Neural progenitor cell (in vitro differentiated cells): ENCODE measurements around the gene COMMD1. TPM values are rescaled to one million over a fixed set of nuclear protein-coding genes. Genes with fewer than 3 reads are reported as not detected.

Experiments
- DNase-seq: peaks from one replicate; pipeline ENCODE4 v3.0.0-alpha.2; 2016; ENCODE audit warnings: low spot score
- H2AFZ ChIP-seq: fragments of 200-600 bp; sonication (generic); replicated peaks from 2 replicates; pipeline ENCODE4 v1.6.1; 2016; ENCODE audit warnings: antibody characterized with exemption
- H3F3A ChIP-seq: fragments of 200-600 bp; sonication (generic); 2 replicates; pipeline ENCODE4 v1.6.1; 2016; ENCODE audit warnings: antibody characterized with exemption, low read depth
- H3K27ac ChIP-seq: fragments of 200-600 bp; sonication (generic); 2 replicates; pipeline ENCODE4 v1.5.1; 2016; ENCODE audit warnings: mild to moderate bottlenecking
- H3K27me3 ChIP-seq: fragments of 200-600 bp; sonication (generic); 2 replicates; pipeline ENCODE4 v1.6.1; 2016; ENCODE audit warnings: mild to moderate bottlenecking, moderate library complexity
- H3K36me3 ChIP-seq: fragments of 200-600 bp; sonication (generic); 2 replicates; pipeline ENCODE4 v1.5.1; 2016
- H3K4me1 ChIP-seq: fragments of 200-600 bp; sonication (generic); 2 replicates; pipeline ENCODE4 v1.6.1; 2016; ENCODE audit warnings: mixed run types
- H3K4me2 ChIP-seq: fragments of 200-600 bp; sonication (generic); 2 replicates; pipeline ENCODE4 v1.6.1; 2016
- H3K4me3 ChIP-seq: fragments of 200-600 bp; sonication (generic); 2 replicates; pipeline ENCODE4 v1.5.1; 2016
- H3K79me2 ChIP-seq: fragments of 200-600 bp; sonication (generic); 2 replicates; pipeline ENCODE4 v1.6.1; 2016; ENCODE audit warnings: low read depth
- H3K9ac ChIP-seq: fragments of 200-600 bp; sonication (generic); 2 replicates; pipeline ENCODE4 v1.6.1; 2016
- H3K9me3 ChIP-seq: fragments of 200-600 bp; sonication (generic); 2 replicates; pipeline ENCODE4 v1.5.1; 2016; ENCODE audit warnings: low read depth
- H4K20me1 ChIP-seq: fragments of 200-600 bp; sonication (generic); 2 replicates; pipeline ENCODE4 v1.6.1; 2016; ENCODE audit warnings: low read depth
- H3K27ac Mint-ChIP-seq: 3 replicates; pipeline ENCODE4 v1.8.0; 2021; ENCODE audit warnings: mixed read lengths
- H3K27me3 Mint-ChIP-seq: 2 replicates; pipeline ENCODE4 v1.8.0; 2022; ENCODE audit warnings: low read depth, mild to moderate bottlenecking, inconsistent platforms, moderate library complexity, mixed read lengths; ENCODE audit not compliant: insufficient read depth
- H3K36me3 Mint-ChIP-seq: 3 replicates; pipeline ENCODE4 v1.8.0; 2021; ENCODE audit warnings: mixed read lengths
- H3K4me1 Mint-ChIP-seq: 3 replicates; pipeline ENCODE4 v1.8.0; 2021; ENCODE audit warnings: mixed read lengths
- H3K4me3 Mint-ChIP-seq: 3 replicates; pipeline ENCODE4 v1.8.0; 2021; ENCODE audit warnings: mild to moderate bottlenecking, moderate library complexity, mixed read lengths
- H3K9me3 Mint-ChIP-seq: 3 replicates; pipeline ENCODE4 v1.8.0; 2020; ENCODE audit warnings: mixed read lengths
- EZH2 ChIP-seq: fragments of 200-600 bp; sonication (generic); IDR thresholded peaks from 2 replicates; pipeline ENCODE4 v1.6.1; 2017; ENCODE audit warnings: antibody characterized with exemption, mild to moderate bottlenecking, moderate library complexity
- EZH2phosphoT487 ChIP-seq: fragments of 200-600 bp; sonication (generic); IDR thresholded peaks from 2 replicates; pipeline ENCODE4 v1.6.1; 2017; ENCODE audit warnings: antibody characterized with exemption
- total RNA-seq: library from RNA; depleted of rRNA; stranded (reverse); fragments of >200 nt; gene quantifications from 2 replicates; pipeline ENCODE4 v1.2.3, GENCODE V29; 2015; ENCODE audit warnings: low replicate concordance
- TF ChIP-seq, protein P1 (sequence below): fragments of 200-600 bp; sonication (generic); IDR thresholded peaks from 2 replicates; pipeline ENCODE4 v1.5.1; 2017; ENCODE audit warnings: antibody characterized with exemption, mild to moderate bottlenecking

COMMD1 gene
- total RNA-seq, 1 donor from 2014 or later: 26.7 TPM

- peaks cover 2% of the 10 kb centered on the region for H3K27me3 Mint-ChIP-seq
- H3K27ac Mint-ChIP-seq: peak within 1 kb of the TSS; percentile 100
- peaks cover 8% of the 10 kb centered on the region for H3K36me3 ChIP-seq
- peaks cover 40% of the 10 kb centered on the region for H4K20me1 ChIP-seq
- H3K4me2 ChIP-seq: peak within 1 kb of the TSS; percentile 88
- no peak for TF ChIP-seq EZH2phosphoT487
- no peak for TF ChIP-seq EZH2
- TF ChIP-seq, protein P1, sequence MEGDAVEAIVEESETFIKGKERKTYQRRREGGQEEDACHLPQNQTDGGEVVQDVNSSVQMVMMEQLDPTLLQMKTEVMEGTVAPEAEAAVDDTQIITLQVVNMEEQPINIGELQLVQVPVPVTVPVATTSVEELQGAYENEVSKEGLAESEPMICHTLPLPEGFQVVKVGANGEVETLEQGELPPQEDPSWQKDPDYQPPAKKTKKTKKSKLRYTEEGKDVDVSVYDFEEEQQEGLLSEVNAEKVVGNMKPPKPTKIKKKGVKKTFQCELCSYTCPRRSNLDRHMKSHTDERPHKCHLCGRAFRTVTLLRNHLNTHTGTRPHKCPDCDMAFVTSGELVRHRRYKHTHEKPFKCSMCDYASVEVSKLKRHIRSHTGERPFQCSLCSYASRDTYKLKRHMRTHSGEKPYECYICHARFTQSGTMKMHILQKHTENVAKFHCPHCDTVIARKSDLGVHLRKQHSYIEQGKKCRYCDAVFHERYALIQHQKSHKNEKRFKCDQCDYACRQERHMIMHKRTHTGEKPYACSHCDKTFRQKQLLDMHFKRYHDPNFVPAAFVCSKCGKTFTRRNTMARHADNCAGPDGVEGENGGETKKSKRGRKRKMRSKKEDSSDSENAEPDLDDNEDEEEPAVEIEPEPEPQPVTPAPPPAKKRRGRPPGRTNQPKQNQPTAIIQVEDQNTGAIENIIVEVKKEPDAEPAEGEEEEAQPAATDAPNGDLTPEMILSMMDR: no peak
- peaks cover 63% of the 10 kb centered on the region for H3K79me2 ChIP-seq
- H3K4me1 ChIP-seq: peaks cover 8% of the 10 kb centered on the region
- peak within 1 kb of the TSS; percentile 99 for H3K27ac ChIP-seq
- DNase-seq: peak; percentile 92
- no peaks in the 10 kb centered on the region for H3K9me3 Mint-ChIP-seq
- H3K27me3 ChIP-seq: no peaks in the 10 kb centered on the region
- peak within 1 kb of the TSS; percentile 92 for H2AFZ ChIP-seq
- peaks cover 11% of the 10 kb centered on the region for H3F3A ChIP-seq
- peak within 1 kb of the TSS; percentile 99 for H3K4me3 Mint-ChIP-seq
- H3K9ac ChIP-seq: peak within 1 kb of the TSS; percentile 99
- H3K4me1 Mint-ChIP-seq: peaks cover 22% of the 10 kb centered on the region
- peaks cover 19% of the 10 kb centered on the region for H3K36me3 Mint-ChIP-seq
- H3K9me3 ChIP-seq: no peaks in the 10 kb centered on the region
- peak within 1 kb of the TSS; percentile 77 for H3K4me3 ChIP-seq
These were observed 17.0 kb upstream of the COMMD1 start, which contains the start of gene CCT4 for GRCh38 chr2:61888267-61889055. CCT4 (minus strand) TSS chr2:61888656; CDS start chr2:61888507, 149 bp downstream.

DNA sequence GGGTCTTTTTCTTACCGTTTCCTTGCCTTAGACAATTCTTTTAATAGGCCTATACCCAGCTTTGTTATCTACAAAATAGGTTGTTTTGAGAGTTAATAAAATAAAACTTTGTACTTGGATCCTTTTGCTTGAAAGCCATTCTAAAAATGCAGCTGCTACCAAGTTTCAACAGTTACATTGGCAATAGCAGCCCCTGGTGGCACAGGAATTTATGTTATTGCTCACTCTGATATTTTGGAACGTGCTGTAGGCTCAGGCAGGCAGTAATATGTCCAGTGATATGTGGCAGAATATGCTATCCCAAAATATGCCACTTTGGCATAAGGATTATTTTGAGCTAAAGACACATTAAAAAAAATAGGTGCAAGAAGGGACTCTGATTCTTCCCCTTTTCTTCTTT, 6.7 kb upstream of the COMMD1 start:
- H3K36me3 ChIP-seq: no peaks in the 10 kb centered on the region
- DNase-seq: no peak
- no peak overlapping the region for H3K27ac ChIP-seq
- Mint-ChIP-seq H3K27me3 (peaks cover 4% of the 10 kb centered on the region), H3K36me3 (no peaks in the 10 kb centered on the region), H3K4me3 (no peak overlapping the region), H3K4me1 (no peaks in the 10 kb centered on the region), H3K9me3 (no peaks in the 10 kb centered on the region), H3K27ac (no peak overlapping the region)
- no peak overlapping the region for H2AFZ ChIP-seq
- H3K4me2 ChIP-seq: no peak overlapping the region
- no peaks in the 10 kb centered on the region for H3F3A ChIP-seq
- H3K4me1 ChIP-seq: no peaks in the 10 kb centered on the region
- no peaks in the 10 kb centered on the region for H4K20me1 ChIP-seq
- no peak overlapping the region for H3K4me3 ChIP-seq
- H3K9me3 ChIP-seq: no peaks in the 10 kb centered on the region
- TF ChIP-seq, protein P1: peak; percentile 40
- TF ChIP-seq EZH2 (no peak), EZH2phosphoT487 (no peak)
- no peaks in the 10 kb centered on the region for H3K79me2 ChIP-seq
- no peak overlapping the region for H3K9ac ChIP-seq
- no peaks in the 10 kb centered on the region for H3K27me3 ChIP-seq

GRCh38 chr2:61900281-61900680, 5.2 kb upstream of the COMMD1 start:
- DNase-seq: no peak
- no peak for TF ChIP-seq EZH2phosphoT487
- TF ChIP-seq, protein P1: no peak
- TF ChIP-seq EZH2: no peak
- H2AFZ ChIP-seq: no peak overlapping the region
- no peaks in the 10 kb centered on the region for H3K4me1 ChIP-seq
- no peaks in the 10 kb centered on the region for H3F3A ChIP-seq
- Mint-ChIP-seq H3K4me3 (no peak overlapping the region), H3K9me3 (no peaks in the 10 kb centered on the region), H3K36me3 (no peaks in the 10 kb centered on the region), H3K27ac (no peak overlapping the region), H3K4me1 (peaks cover 2% of the 10 kb centered on the region), H3K27me3 (peaks cover 2% of the 10 kb centered on the region)
- H4K20me1 ChIP-seq: no peaks in the 10 kb centered on the region
- H3K9ac ChIP-seq: no peak overlapping the region
- no peak overlapping the region for H3K4me3 ChIP-seq
- H3K79me2 ChIP-seq: no peaks in the 10 kb centered on the region
- H3K27me3 ChIP-seq: no peaks in the 10 kb centered on the region
- no peak overlapping the region for H3K4me2 ChIP-seq
- no peaks in the 10 kb centered on the region for H3K36me3 ChIP-seq
- H3K9me3 ChIP-seq: no peaks in the 10 kb centered on the region
- no peak overlapping the region for H3K27ac ChIP-seq
